Measurements from ENCODE around the gene INCENP. TPM values are rescaled to one million over a fixed set of nuclear protein-coding genes. Genes with fewer than 3 reads are reported as not detected.
A peak's percentile ranks its signal among the peaks of the same experiment; 100 is the strongest.

Gene INCENP
- total RNA-seq, 1 donor from 2014 or later, result 9.8 TPM

DNA sequence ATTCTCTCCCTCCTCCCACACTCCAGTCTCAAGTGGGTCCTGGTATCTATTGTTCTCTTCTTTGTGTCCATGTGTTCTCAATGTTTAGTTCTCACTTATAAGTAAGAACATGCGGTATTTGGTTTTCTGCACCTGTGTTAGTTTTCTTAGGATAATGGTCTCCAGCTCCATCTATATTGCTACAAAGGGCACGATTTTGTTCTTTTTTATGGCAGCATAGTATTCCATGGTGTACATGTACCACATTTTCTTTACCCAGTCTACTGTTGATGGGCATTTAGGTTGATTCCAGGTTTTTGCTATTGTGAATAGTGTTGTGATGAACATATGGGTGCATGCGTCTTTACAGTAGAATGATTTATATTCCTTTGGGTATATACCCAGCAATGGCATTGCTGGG, 4.2 kb upstream of the INCENP start:
- peaks cover 13% of the 10 kb centered on the region for H3K4me1 ChIP-seq
- H3K36me3 ChIP-seq, result no peaks in the 10 kb centered on the region
- TF ChIP-seq, protein P1, sequence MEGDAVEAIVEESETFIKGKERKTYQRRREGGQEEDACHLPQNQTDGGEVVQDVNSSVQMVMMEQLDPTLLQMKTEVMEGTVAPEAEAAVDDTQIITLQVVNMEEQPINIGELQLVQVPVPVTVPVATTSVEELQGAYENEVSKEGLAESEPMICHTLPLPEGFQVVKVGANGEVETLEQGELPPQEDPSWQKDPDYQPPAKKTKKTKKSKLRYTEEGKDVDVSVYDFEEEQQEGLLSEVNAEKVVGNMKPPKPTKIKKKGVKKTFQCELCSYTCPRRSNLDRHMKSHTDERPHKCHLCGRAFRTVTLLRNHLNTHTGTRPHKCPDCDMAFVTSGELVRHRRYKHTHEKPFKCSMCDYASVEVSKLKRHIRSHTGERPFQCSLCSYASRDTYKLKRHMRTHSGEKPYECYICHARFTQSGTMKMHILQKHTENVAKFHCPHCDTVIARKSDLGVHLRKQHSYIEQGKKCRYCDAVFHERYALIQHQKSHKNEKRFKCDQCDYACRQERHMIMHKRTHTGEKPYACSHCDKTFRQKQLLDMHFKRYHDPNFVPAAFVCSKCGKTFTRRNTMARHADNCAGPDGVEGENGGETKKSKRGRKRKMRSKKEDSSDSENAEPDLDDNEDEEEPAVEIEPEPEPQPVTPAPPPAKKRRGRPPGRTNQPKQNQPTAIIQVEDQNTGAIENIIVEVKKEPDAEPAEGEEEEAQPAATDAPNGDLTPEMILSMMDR (IDR thresholded peaks at IDR 0.05; ENCODE audit: borderline replicate concordance), result no peak
- H3K27me3 ChIP-seq (ENCODE audit: low read depth), result no peaks in the 10 kb centered on the region
- intact Hi-C loops (cut with micrococcal nuclease), result no loop called here
- no peak overlapping the region for H3K4me3 ChIP-seq
- H3K27ac ChIP-seq (replicated peaks), result peak overlapping the region; percentile 32
- peaks cover 4% of the 10 kb centered on the region for H3K9me3 ChIP-seq (replicated peaks)
- DNase-seq, result no peak

DNA sequence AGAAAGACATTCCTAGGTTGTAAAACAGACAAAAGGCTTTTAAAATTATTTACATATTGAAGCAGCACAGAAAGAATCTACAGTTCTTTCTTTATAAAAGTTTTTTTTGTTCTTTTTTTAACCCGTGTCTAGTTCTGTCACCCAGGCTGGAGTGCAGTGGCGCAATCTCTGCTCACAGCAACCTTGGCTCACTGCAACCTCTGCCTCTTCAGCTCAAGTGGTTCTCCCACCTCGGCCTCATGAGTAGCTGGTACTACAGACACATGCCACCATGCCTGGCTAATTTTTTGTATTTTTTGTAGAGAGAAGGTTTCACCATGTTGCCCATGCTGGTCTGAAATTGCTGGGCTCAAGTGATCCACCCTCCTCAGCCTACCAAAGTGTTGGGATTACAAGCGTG, 3.8 kb upstream of the INCENP start:
- Histone ChIP-seq H3K27ac (replicated peaks) (peak overlapping the region; percentile 32), H3K9me3 (replicated peaks) (peaks cover 4% of the 10 kb centered on the region), H3K4me3 (no peak overlapping the region), H3K36me3 (no peaks in the 10 kb centered on the region), H3K4me1 (peaks cover 18% of the 10 kb centered on the region), H3K27me3 (ENCODE audit: low read depth) (no peaks in the 10 kb centered on the region)
- intact Hi-C loops (cut with micrococcal nuclease), result no loop called here
- no peak for DNase-seq
- TF ChIP-seq, protein P1 (IDR thresholded peaks at IDR 0.05; ENCODE audit: borderline replicate concordance), result no peak

DNA sequence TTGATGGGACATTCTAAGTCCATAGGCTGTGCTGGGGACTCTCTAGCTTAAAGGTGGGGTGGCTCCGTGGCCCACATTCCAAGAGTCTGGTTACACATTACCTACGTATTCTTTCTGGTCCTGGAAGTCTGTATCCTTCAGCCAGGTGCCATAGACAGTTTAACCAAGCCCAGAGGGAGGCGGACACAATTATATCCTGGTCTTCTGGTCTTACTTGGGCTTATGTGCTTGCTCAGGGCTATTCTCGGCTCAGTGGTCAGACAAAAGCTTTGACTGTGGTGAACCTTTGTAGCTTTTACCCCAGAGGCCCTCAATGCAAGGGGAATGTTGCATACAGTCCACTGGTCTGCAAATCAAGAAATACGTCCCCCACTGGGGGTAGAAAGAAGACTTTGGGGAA, 3.4 kb upstream of the INCENP start:
- Histone ChIP-seq H3K4me1 (peaks cover 22% of the 10 kb centered on the region), H3K9me3 (replicated peaks) (peaks cover 4% of the 10 kb centered on the region), H3K27me3 (ENCODE audit: low read depth) (no peaks in the 10 kb centered on the region), H3K36me3 (no peaks in the 10 kb centered on the region), H3K4me3 (no peak overlapping the region), H3K27ac (replicated peaks) (peak overlapping the region; percentile 32)
- no peak for DNase-seq
- intact Hi-C loops (cut with micrococcal nuclease), result no loop called here
- TF ChIP-seq, protein P1 (IDR thresholded peaks at IDR 0.05; ENCODE audit: borderline replicate concordance), result no peak

DNA sequence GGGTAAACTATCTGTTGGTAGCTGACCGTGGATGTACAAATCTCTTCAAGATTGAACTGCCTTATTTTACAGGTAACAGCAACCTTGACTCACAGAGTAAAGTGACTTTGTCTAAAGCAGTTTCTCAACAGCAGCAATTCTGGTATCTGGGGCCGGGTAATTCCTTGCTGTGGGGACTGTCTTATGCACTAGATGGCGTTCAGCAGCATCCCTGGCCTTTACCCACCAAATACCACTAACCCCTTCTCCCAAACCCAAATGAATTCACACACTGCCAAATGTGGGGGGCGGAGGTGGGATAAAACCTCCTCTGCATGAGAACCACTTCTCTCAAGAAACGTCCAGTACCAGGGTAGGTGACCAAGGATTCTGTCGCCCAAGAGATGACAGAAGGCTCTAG, 1.7 kb upstream of the INCENP start:
- no peaks in the 10 kb centered on the region for H3K9me3 ChIP-seq (replicated peaks)
- intact Hi-C loops (cut with micrococcal nuclease), result no loop called here
- TF ChIP-seq, protein P1 (IDR thresholded peaks at IDR 0.05; ENCODE audit: borderline replicate concordance), result no peak
- H3K36me3 ChIP-seq, result no peaks in the 10 kb centered on the region
- no peak overlapping the region for H3K27ac ChIP-seq (replicated peaks)
- H3K4me3 ChIP-seq, result no peak overlapping the region
- no peak for DNase-seq
- peaks cover 26% of the 10 kb centered on the region for H3K4me1 ChIP-seq
- no peaks in the 10 kb centered on the region for H3K27me3 ChIP-seq (ENCODE audit: low read depth)

DNA sequence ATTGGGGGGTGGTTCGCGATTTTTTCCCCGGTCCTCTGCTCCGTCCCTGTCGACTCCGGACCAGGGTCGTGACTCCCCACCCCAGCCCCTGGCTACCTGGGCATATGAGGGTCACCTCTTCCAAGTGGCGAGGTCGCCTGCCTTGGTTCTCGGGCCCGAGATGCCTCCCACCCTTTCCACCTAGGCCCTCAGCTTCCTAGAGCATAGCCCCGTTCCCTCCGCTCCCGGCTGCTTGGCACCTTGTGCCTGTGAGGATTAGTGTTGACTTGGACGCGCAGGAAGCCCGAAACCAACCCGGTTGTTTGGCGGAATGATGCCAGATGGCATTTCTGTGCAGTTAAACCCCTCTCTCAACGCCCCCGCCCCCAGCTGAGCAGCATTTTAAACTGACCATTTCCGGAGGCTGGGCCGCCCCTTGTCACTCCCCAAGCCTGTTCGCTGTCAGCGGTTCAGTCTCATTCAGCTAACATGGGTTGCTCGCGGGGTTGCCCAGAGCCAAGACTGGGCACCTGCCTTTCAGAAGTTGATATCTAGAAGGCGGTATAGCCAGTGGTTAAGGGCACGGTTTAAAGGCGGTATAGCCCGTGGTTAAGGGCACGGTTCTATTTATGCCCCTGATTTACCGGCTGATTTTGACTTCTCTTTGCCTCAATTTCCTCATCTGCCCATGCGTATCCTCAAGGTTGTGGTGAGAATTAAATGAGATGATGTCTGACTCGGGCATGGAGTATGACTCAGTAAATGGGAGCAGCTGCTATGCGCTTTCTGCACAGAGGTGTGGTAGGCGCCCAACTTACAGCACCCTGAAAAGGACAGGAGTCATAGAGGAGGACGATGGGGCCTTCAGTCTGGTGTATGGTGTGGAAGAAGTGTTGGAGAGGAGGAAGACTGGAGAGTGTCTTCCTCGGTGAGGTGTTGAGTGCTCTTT, 639 bp downstream of the INCENP start:
- intact Hi-C loops (cut with micrococcal nuclease), result no loop called here
- Histone ChIP-seq H3K4me3 (peak overlapping the region; percentile 99), H3K27ac (replicated peaks) (peak overlapping the region; percentile 73), H3K9me3 (replicated peaks) (no peaks in the 10 kb centered on the region), H3K36me3 (peaks cover 14% of the 10 kb centered on the region), H3K27me3 (ENCODE audit: low read depth) (no peaks in the 10 kb centered on the region), H3K4me1 (peaks cover 26% of the 10 kb centered on the region)
- peak; percentile 32 for DNase-seq
- TF ChIP-seq, protein P1 (IDR thresholded peaks at IDR 0.05; ENCODE audit: borderline replicate concordance), result no peak

Data from left ventricle myocardium inferior (tissue), 1 donor.